Measurements from ENCODE around the gene COL5A1.

The COL5A1 gene

GRCh38 chr9:134792627-134793026 lies 151.0 kb downstream of the COL5A1 start:
- no peak for DNase-seq (ENCODE audit: low read depth)

GRCh38 chr9:134793288-134794188 lies 151.9 kb downstream of the COL5A1 start:
- peak; percentile 15 for DNase-seq (ENCODE audit: low read depth)

- no peak for DNase-seq (ENCODE audit: low read depth)
These were observed 153.2 kb downstream of the COL5A1 start for GRCh38 chr9:134794663-134795370.

GRCh38 chr9:134795446-134795845 lies 153.8 kb downstream of the COL5A1 start:
- no peak for DNase-seq (ENCODE audit: low read depth)

- no peak for DNase-seq (ENCODE audit: low read depth)
These were observed 155.3 kb downstream of the COL5A1 start for GRCh38 chr9:134796882-134797281.

GRCh38 chr9:134800791-134801339 lies 159.3 kb downstream of the COL5A1 start:
- peak; percentile 42 for DNase-seq (ENCODE audit: low read depth)

GRCh38 chr9:134802216-134802795 lies 160.7 kb downstream of the COL5A1 start:
- no peak for DNase-seq (ENCODE audit: low read depth)

- no peak for DNase-seq (ENCODE audit: low read depth)
These were observed 163.3 kb downstream of the COL5A1 start for GRCh38 chr9:134804871-134805270.

GRCh38 chr9:134807716-134808446 lies 166.3 kb downstream of the COL5A1 start:
- DNase-seq (ENCODE audit: low read depth), result peak; percentile 79

- no peak for DNase-seq (ENCODE audit: low read depth)
These were observed 166.8 kb downstream of the COL5A1 start for GRCh38 chr9:134808447-134808792.

GRCh38 chr9:134809292-134809691 lies 167.7 kb downstream of the COL5A1 start:
- DNase-seq (ENCODE audit: low read depth), result no peak

- DNase-seq (ENCODE audit: low read depth), result no peak
These were observed 168.2 kb downstream of the COL5A1 start for GRCh38 chr9:134809826-134810225.

- no peak for DNase-seq (ENCODE audit: low read depth)
These were observed 169.6 kb downstream of the COL5A1 start for GRCh38 chr9:134811079-134811672.

GRCh38 chr9:134811673-134812342 lies 170.2 kb downstream of the COL5A1 start:
- peak; percentile 86 for DNase-seq (ENCODE audit: low read depth)

GRCh38 chr9:134812343-134812673 lies 170.7 kb downstream of the COL5A1 start:
- DNase-seq (ENCODE audit: low read depth), result no peak

- no peak for DNase-seq (ENCODE audit: low read depth)
These were observed 172.2 kb downstream of the COL5A1 start for GRCh38 chr9:134813841-134814240.

- DNase-seq (ENCODE audit: low read depth), result peak; percentile 56
These were observed 173.1 kb downstream of the COL5A1 start for GRCh38 chr9:134814598-134815215.

- no peak for DNase-seq (ENCODE audit: low read depth)
These were observed 174.0 kb downstream of the COL5A1 start for GRCh38 chr9:134815435-134816214.

- no peak for DNase-seq (ENCODE audit: low read depth)
These were observed 174.7 kb downstream of the COL5A1 start for GRCh38 chr9:134816264-134816663.

Measured in amniotic epithelial cell (primary cell).